HG03025 (cell line): Measurements from ENCODE around the gene UBN1.

ENCODE experiments used
- ATAC-seq: cut with Tn5 transposase; IDR thresholded peaks from one replicate; pipeline ENCODE4 v1.9.1; 2021; ENCODE audit warnings: mild to moderate bottlenecking, moderate library complexity; ENCODE audit not compliant: unreplicated experiment, low FRiP score

The UBN1 gene

GRCh38 chr16:4814542-4815173 lies 32.6 kb upstream of the UBN1 start:
- ATAC-seq = no peak

GRCh38 chr16:4820652-4821051 lies 26.6 kb upstream of the UBN1 start:
- no peak for ATAC-seq

- no peak for ATAC-seq
Measured at GRCh38 chr16:4825196-4825595, 22.1 kb upstream of the UBN1 start.

- ATAC-seq = no peak
Measured at GRCh38 chr16:4826526-4826925, 20.8 kb upstream of the UBN1 start.

GRCh38 chr16:4826980-4827379 lies 20.3 kb upstream of the UBN1 start:
- ATAC-seq = no peak

- ATAC-seq = no peak
Measured at GRCh38 chr16:4828567-4829321, 18.5 kb upstream of the UBN1 start.

GRCh38 chr16:4830408-4830807 lies 16.9 kb upstream of the UBN1 start:
- ATAC-seq = no peak

GRCh38 chr16:4831616-4832015 lies 15.7 kb upstream of the UBN1 start:
- ATAC-seq = no peak

- no peak for ATAC-seq
Measured at GRCh38 chr16:4832698-4833343, 14.5 kb upstream of the UBN1 start.

- no peak for ATAC-seq
Measured at GRCh38 chr16:4833584-4833983, 13.7 kb upstream of the UBN1 start.

GRCh38 chr16:4836727-4837126 lies 10.6 kb upstream of the UBN1 start:
- no peak for ATAC-seq

GRCh38 chr16:4837733-4838501 lies 9.4 kb upstream of the UBN1 start:
- ATAC-seq = no peak

- no peak for ATAC-seq
Measured at GRCh38 chr16:4839942-4840341, 7.3 kb upstream of the UBN1 start.

GRCh38 chr16:4840984-4841383 lies 6.3 kb upstream of the UBN1 start:
- no peak for ATAC-seq

GRCh38 chr16:4846503-4846900 lies 779 bp upstream of the UBN1 start:
- peak; percentile 17 for ATAC-seq

- ATAC-seq = peak; percentile 16
Measured at GRCh38 chr16:4847774-4848587, 700 bp downstream of the UBN1 start.

- ATAC-seq = no peak
Measured at GRCh38 chr16:4850211-4850610, 2.9 kb downstream of the UBN1 start.

GRCh38 chr16:4852221-4852872 lies 5.1 kb downstream of the UBN1 start:
- ATAC-seq = no peak

GRCh38 chr16:4855371-4855770 lies 8.1 kb downstream of the UBN1 start:
- no peak for ATAC-seq

- no peak for ATAC-seq
Measured at GRCh38 chr16:4855804-4856203, 8.5 kb downstream of the UBN1 start.
